ENCODE measurements around the gene MYO16.
"Not testable (repeated sequence)": the region's sequence is repeated elsewhere in the genome, so short reads cannot be mapped to it uniquely, and the experiment has no call there.

MYO16 gene

GRCh38 chr13:109209526-109209925 lies 580.1 kb downstream of the MYO16 start:
- no peak for DNase-seq

- DNase-seq = no peak
Measured at GRCh38 chr13:109211616-109212015, 582.2 kb downstream of the MYO16 start.

GRCh38 chr13:109212650-109213049 lies 583.2 kb downstream of the MYO16 start:
- DNase-seq = no peak

DNA sequence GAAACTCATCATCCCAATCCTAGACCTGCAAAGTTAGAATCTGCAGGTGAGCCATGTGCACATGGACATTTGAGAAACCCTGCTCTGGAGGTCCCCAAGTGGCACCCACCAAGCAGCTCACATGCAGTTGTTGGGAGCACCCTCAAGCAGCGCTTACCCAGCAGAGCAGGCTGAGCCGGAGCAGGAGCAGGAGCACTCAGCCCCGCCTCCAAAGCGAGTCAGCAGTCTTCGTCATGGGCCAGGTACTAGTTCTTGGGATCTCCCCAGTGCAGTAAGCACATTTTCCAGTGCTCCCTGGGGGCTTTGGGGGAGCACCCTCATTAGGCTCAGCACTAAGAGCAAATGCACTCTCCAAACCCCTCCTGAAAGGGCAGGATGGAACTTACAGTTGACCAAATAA lies 584.3 kb downstream of the MYO16 start:
- DNase-seq = no peak

DNA sequence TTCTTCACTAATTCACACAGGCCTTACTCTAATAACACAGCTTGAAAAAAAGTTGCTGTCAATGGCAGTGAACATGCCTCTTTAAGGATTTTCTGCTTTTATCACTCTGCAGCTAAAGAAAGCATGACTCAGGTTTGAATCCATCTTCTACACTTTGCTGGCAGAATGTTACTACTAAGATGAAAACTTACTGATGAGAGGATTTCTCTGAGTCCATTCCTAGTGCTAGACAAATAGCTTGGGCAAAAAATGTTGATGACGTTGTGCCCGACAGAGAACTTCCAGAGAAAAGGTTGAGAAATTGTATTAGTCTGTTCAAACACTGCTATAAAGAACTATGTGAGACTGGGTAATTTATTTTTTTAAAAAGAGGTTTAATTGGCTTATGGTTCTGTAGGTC lies 585.0 kb downstream of the MYO16 start:
- no peak for DNase-seq

- DNase-seq = no peak
Measured at GRCh38 chr13:109215377-109215776, 586.0 kb downstream of the MYO16 start.

- DNase-seq = not testable (repeated sequence)
Measured at GRCh38 chr13:109217510-109217909, 588.1 kb downstream of the MYO16 start.

DNA sequence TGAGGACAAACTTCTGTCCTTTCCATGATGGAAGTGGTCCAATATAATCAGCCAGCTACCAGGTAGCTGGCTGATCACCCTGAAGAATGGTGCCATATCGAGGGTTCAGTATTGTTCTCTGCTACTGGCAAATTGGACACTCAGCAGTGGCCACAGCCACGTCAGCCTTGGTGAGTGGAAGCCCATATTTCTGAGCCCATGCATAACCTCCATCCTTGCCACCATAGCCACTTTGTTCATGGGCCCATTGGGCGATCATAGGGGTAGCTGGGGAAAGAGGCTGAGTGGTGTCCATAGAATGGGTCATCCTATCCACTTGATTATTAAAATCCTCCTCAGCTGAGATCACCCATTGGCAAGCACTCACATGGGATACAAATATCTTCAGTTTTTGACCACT lies 591.2 kb downstream of the MYO16 start:
- no peak for DNase-seq

DNA sequence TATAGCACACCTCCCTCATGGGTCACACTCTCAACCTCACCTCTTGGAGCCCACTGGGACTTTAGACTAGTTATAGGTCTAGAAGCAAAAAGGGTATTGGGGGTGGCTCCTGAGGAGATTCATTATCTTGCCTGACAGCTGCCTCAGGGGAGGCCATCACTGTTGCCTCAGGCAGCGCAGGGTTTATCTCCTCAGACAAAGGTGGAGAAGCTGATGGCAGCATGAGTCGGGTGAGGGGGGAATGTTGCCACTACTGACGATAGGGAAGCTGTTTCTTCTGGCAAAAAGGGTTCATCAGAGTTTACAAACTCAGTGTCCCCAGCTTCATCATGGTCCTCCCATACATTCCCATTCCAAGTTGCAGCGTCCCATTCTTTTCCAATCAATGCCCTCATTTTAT lies 594.6 kb downstream of the MYO16 start:
- no peak for DNase-seq

DNA sequence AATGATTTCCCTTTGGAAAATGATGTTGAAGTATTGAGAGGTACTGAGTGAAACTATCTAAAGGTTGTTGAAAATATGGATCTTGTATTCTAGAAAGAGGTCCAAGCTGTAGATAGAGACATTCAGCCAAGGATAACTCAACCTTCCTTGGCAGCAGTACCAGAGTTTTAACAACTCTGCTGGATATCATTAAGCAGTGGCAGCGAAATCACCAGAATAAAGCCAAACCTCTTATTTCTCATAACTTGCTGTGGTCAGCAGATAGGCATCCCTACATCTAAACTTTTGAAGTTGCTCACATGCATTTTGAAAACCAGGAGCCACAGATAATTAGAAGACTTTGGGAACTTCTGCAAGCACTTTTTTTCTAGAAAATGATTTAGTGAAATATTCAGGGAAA lies 597.2 kb downstream of the MYO16 start:
- no peak for DNase-seq

GRCh38 chr13:109227344-109227940 lies 598.0 kb downstream of the MYO16 start:
- no peak for DNase-seq

DNA sequence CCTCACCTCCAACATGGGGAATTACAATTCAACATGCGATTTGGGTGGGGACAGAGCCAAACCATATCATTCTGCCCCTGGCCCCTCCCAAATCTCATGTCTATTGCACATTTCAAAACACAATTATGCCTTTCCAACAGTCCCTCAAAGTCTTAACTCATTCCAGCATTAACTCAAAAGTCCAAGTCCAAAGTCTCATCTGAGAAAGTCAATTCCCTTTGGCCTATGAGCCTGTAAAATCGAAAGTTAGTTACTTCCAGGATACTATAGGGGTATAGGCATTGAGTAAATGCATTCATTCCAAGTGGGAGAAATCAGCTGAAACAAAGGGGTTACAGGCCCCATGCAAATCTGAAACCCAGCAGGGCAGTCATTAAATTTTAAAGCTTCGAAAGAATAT lies 598.8 kb downstream of the MYO16 start:
- no peak for DNase-seq

GRCh38 chr13:109231888-109232287 lies 602.5 kb downstream of the MYO16 start:
- DNase-seq = no peak

GRCh38 chr13:109233293-109233692 lies 603.9 kb downstream of the MYO16 start:
- no peak for DNase-seq

DNA sequence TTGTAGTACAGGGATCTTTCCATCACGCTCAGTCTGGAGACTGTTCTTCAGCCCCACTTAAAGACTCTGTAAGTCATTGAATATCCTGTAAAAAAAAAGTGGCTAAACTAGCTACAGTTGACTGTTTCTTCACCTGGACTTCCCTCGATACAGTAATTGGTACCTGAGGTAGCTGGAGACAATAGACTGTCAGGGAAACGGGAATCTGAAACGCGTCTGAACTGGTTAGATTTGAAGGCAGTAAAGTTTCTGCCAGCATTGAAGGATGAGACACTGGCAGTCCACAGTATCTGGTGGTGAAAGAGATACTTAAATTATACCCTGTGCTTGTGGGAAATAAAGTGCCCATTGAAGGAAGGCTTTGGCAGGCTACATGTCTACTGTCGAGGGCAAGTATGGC lies 606.5 kb downstream of the MYO16 start:
- DNase-seq = no peak

DNA sequence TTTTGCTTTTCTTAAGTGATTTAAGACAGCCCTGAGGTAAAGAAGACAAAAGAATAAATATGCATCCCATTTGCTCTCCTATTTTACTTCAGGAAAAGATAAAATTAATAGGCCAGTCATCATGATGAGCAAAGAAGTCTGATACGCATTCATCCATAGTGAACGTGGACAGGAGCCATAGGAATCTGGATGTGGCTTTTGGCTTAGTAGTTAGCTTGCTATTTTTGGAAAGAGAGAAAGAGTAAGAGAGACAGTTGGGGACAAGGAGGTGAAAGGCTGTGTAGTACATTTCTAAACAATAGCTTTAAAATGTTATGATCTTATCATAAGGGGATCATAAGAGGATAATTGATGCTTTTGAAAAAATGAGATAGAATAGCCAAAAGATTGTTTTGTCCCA lies 611.7 kb downstream of the MYO16 start:
- DNase-seq = no peak

DNA sequence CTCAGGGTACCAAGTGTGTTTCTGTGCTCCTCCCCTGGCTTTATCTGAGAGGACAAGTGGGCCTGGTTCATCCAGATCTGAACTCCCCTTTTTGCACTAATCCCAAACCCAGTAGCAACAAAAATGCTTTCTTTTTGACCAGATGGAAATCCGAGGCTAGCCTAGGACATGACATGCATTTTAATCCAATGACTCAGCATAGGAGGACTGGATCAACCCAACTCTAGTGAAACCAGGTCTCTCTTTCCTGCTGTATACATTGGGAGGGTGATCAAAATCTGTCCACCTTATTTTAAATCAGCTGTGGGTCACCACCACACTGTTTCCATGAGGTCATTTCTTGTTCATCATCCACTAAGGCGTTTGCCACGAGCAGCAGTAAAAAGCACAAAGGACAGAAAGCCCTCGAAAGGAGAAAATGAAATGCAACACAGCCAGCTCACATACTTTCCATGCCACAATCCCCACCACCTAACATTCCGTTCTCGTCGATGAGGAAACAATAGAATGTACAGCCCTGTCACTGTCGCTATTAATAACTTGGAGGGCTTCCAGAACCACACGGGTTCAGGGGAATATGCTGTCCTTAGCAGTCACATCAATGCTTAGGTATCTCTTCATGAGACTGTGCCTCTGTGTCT lies 614.0 kb downstream of the MYO16 start:
- DNase-seq = no peak

- no peak for DNase-seq
Measured at GRCh38 chr13:109244566-109244965, 615.2 kb downstream of the MYO16 start.

DNA sequence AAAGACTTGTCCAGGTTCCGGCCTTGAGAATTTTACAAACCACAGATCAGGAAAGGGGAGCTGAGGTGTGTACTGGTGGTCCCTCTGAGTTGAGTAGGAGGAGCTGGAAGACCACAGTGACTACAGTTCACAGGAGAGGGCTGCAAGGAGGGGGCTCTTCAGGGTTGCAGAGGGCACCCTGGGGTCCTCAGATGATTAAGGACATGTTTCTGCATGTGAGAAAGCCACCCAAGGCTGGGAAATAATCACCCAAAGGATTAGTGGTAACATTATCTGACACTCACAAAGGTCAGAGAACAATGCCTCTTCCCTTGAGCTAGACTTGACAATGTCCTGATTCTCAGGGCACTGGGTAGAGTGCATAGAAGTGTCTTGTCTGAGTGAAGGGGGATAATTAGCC lies 616.6 kb downstream of the MYO16 start:
- no peak for DNase-seq

DNA sequence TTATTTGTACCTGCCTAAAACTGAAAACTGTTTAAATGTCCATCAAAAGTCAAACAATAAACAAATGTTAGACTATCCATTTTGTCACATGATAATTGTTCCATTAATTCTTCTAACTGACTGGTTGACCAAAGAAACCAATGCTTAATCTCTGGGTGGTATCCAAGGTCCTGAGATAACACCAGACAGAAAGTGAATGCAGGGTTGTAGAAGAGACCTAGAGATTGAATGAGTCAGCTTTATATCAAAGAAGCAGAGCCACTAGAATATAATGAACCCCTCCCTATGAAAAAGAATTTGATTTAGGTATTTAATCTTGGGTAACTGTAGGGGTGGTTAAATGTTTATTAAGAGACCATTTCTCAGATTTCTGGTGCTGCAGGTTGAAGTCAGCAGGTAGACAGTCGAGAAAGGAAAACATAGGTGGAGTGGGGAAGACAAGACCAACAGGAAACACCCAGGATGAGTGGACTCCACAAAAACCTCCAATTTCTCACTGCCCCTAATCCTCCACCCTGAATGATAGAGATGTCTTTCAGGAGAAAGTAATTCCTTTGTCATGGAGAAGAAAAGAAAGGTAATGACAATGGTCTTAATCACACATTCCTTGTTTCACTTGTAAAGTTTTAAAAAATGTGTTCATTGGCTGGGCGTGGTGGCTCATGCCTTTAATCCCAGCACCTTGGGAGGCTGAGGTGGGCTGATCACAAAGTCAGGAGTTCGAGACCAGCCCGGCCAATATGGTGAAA lies 620.5 kb downstream of the MYO16 start:
- no peak for DNase-seq

DNA sequence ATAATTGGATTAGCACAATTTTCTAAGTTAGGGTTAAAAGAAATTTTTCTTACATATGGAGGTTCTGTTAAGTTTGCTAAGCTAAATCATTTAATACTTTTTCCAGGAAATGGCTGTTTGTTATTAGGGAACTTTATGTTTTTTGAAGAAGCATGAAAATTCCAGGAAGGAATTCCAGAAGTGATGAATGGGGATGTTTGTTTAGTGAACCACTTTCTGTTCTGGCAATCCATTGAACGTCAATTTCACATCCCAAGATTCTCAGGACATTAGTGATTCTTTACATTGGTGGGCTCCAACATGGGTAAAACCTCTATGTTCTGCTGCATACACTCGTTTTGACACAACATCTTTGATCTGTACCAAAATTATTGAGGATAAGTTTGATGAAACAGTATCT lies 622.5 kb downstream of the MYO16 start:
- no peak for DNase-seq

- no peak for DNase-seq
Measured at GRCh38 chr13:109253316-109253715, 623.9 kb downstream of the MYO16 start.

GRCh38 chr13:109254274-109254673 lies 624.9 kb downstream of the MYO16 start:
- DNase-seq = no peak

DNA sequence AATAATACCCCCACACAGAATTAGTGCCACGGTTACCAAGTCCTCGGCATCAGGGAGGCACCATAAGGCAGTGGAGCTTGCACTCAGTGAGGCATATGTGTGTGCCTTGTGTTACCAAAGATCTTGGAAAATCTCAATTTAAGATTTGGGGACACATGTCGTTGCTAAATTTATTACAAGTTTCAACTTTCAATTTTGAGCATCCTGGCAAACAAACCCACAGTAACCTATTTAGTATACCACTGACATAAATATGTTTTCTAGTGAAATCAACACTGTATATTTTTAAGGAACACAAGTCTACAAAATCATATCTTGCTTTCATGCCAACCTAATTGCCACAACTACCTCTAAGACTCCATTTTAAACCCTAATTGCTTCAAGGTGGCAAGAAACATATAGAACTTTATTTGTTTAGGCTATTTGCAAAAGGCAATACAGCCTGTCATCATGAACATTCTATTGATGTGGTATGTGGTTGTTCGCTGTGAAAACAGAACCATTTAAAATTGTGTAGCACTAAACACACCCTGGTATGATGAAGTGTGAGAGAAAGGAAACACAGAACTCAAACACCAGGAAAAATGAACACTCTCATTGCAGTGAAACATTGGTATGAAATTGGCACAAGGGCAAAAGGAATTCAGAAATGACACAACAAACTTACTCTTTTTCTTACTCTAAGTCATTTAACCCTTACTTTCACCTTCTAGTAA lies 625.9 kb downstream of the MYO16 start:
- DNase-seq = no peak
